Activated gamma-delta T cell (primary cell): Measurements from ENCODE around the gene RTN4RL2.
"Not testable (repeated sequence)": the region's sequence is repeated elsewhere in the genome, so short reads cannot be mapped to it uniquely, and the experiment has no call there.

Experiments
- DNase-seq: peaks from one replicate; lab custom pipeline; 2025; lab: John Stamatoyannopoulos, UW

RTN4RL2 gene

GRCh38 chr11:57432714-57433163 is 27.6 kb upstream of the RTN4RL2 start:
- DNase-seq, result no peak

GRCh38 chr11:57434640-57435546 is 25.4 kb upstream of the RTN4RL2 start:
- DNase-seq, result no peak

GRCh38 chr11:57436031-57436430 is 24.3 kb upstream of the RTN4RL2 start:
- no peak for DNase-seq

- DNase-seq, result no peak
Observed at GRCh38 chr11:57438345-57439285, 21.7 kb upstream of the RTN4RL2 start.

DNA sequence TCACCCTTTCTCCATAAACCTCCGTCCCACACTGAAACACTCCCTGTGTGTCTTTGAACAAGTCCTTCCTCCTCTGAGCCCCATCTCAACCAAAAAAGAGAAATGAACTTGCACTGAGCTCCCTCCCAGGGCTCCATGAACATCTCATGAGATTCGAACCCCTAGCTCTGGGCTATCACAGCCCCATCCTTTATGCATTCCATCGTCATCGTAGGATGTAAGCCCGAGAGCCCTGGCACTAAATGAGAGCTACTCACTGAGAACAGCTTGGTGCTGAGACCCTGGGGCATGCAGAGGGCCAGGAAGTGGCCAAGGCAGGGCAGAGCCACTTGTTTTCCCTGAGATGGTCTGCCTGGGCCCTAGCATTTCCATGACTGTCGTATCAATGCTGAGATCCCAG is 20.5 kb upstream of the RTN4RL2 start:
- DNase-seq, result no peak

- DNase-seq, result no peak
Observed at GRCh38 chr11:57440744-57441414, 19.4 kb upstream of the RTN4RL2 start.

GRCh38 chr11:57444362-57445121 is 15.8 kb upstream of the RTN4RL2 start:
- DNase-seq, result no peak

GRCh38 chr11:57445122-57445394 is 15.3 kb upstream of the RTN4RL2 start:
- DNase-seq, result not testable (repeated sequence)

GRCh38 chr11:57446055-57446454 is 14.3 kb upstream of the RTN4RL2 start:
- no peak for DNase-seq

DNA sequence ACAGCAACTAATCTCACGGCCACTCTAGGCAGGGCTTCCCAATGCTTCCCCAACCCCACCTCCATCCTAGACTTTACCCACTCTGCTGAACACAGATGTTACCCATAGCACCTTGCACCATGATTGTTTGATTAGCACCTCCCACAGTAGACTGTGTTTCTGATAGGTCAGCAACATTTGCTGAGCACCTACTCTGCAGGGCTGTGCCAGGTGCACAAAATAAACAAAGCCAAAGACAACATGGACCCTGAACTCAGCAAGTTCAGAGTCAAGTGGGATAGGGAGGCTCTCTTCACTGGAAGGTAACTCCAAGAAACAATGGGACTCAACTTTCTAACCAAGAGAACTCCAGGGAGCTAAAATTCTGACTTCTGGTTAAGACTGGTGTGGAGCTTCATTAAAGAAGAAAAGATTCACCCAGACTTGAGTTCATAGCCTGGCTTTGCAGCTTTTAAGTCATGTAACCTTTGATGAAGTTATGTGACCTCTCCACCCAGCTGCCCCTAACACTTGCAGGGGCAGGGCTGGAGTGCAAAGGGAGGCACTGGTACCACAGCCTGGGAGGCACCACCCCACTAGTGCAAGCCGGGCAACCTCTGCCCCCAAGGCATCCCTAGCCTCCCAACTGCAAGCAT is 6.7 kb upstream of the RTN4RL2 start:
- DNase-seq, result no peak

DNA sequence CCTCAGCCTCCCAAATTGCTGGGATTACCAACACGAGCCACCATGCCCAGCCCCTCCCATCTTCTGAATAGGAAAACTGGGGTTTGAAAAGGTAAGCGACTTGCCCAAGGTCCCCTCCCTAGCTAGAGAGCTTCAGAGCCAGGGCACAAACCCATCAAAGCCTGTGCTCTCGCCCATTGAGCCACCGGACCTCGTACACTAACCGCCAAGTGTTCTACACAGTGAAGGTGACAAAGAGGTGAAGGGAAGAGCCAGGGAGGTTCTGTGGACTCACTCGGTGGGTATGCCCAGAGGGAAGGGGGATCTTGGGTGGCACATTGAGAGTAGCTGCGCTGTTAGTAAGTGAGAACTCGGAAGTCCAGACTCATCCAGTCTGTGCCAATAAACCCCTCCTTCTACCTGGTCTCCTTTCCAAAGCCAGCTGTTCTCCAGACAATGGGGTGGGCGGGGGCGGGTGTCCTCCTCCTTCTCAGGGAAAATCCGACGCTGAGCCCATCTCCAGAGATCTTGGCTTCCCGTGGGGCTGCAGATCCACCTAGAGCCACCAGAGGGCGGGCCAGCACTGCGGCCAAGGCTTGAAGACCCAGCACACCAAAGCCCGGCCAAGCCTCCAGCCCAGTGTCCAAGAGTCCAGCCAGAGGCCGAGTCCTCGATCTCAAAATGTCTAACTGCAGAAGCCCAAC is 3.2 kb upstream of the RTN4RL2 start:
- peak; percentile 42 for DNase-seq

DNA sequence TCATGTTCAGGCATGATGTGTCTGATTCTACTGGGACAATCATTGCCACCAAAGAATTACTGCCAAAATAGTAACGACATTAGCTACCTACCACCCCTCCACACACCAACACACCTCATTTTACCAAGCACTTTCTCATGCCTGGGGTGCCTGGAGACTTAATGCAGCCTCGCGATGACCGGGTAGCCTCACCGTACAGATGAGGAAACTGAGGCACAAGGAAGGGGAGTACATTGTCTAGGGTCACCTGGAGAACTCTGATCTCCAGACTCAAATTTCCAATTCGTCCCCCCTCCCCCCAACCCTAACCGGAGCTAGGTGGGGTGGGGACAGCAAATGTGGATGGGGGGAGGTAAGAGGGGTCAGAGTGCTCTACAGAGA is 2.7 kb upstream of the RTN4RL2 start:
- no peak for DNase-seq

- no peak for DNase-seq
Observed at GRCh38 chr11:57458060-57458409, 2.3 kb upstream of the RTN4RL2 start.

GRCh38 chr11:57458410-57459163 is 1.7 kb upstream of the RTN4RL2 start:
- DNase-seq, result no peak

DNA sequence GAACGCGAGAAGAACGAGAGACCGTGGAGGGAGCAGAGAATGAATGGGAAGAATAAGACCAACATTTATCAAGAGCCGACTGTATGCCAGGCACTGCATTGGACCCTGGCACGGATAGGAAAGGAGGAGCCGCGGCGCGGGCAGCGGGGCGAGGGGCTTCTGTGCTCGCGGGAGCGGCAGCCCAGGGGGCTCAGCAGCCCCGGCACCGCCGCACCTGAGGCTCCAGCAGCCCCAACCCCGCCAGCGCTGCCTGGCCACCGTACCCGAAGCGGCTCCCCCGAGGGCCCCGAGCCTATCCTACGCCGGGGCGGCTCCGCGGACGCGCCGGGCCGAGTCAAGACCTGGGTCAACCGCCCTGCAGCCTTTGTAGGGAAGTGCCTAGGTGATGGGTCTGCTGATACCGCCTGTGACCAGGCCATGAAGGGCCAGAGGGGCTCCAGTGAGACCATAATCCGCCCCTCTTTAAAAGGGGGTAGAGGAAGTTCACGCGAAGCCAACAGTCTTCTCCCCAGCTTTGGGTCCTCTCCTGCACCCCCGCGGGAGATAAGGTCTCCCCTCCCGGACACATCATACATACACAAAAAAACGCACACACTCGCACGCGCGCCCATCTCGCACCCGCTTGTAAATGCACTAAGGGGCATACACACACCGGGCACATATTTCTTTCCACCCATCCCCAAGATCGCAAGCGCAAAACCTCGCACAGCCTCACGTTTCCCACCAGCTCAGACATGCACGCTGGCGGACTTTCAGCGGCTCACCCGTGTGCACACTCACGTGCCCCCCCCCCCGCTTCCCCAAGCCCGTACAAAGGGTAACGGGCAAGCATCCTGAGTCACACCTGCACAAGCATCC is 935 bp upstream of the RTN4RL2 start:
- DNase-seq, result no peak

DNA sequence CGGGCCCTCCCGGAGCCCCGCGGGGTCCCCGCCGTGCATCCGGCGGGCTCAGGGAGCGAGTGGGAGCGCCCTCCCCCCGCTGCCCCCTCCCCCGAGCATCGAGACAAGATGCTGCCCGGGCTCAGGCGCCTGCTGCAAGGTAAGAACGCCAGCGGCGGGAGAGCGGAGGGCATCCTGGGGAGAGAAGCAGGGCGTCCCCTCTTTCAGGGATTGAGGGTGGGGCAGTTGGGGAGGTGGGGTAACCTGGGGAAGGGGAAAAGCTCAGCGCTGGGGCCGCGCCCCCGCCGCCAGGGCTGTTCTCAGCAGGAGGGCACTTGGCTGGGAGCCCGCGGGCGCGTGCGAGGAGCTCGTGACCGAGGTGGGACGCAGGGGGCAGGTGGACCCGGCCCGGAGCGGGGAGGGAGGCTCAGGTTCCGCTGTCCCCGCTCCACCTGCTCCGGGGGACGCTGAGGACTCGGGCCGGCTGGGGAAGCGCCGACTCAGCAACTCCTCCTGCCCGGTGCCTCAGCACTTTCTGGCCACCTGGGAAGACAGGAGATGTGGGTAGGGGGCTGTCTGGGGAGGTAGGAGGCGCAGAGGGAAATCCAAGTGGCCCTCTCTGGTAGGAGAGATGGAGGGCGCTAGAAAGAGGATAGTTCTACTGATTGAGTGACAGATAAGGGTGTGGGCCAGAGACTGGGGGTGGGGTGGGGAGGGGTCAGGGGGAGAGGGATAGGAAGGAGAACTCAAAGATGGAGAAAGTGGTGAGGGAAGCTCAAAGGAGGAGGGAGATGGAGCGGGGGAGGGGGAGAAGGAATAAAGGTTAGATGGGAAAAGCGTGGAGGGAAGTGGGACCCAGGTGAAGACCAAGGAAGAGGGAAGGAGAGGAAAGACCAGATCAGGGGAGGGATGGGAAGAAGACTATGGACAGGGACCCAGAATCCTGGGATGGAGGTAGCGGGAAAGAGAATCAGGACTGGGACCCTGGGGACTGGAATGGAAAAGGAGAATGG is 726 bp downstream of the RTN4RL2 start:
- DNase-seq, result no peak

GRCh38 chr11:57461841-57462489 is 1.6 kb downstream of the RTN4RL2 start:
- no peak for DNase-seq
